ENCODE measurements around the gene PFN3.

The PFN3 gene, protein sequence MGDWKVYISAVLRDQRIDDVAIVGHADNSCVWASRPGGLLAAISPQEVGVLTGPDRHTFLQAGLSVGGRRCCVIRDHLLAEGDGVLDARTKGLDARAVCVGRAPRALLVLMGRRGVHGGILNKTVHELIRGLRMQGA

DNA sequence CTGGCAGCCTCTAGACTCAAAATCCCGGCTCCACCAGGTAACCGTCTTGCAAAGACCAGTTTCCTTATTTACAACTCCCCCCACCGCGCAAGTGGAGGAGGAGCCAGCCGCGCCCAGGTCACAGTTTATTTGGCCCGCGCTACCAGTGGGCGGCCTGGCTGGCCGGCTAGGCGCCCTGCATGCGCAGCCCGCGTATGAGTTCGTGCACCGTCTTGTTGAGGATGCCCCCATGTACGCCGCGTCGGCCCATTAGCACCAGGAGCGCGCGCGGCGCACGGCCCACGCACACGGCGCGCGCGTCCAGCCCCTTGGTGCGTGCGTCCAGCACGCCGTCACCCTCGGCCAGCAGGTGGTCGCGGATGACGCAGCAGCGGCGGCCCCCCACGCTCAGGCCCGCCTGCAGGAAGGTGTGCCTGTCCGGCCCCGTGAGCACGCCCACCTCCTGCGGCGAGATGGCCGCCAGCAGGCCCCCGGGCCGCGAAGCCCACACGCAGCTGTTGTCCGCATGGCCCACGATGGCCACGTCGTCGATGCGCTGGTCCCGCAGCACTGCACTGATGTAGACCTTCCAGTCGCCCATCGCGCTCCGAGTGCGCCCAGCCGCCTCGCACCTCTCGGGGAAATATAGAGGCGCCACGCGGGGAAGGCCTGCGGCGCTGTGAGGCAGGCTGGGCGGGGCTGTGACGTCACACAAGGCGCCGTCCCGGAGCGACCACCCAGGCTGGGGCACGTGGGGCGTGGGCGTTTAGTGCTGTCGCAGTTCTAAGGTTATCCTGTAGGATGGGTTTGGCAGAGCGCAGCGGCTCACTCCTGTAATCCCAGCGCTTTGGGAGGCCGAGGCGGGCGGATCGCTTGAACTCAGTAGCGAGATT, at the start of gene PFN3:
Gene PFN3, minus strand, starts transcription at position 665 of the 872 bp plus-strand sequence. Its CDS starts 85 bp downstream, at position 580.
- DNase-seq (ENCODE audit: low read depth in 2 of 2, low spot score in 1 of 2) = no peak

DNA sequence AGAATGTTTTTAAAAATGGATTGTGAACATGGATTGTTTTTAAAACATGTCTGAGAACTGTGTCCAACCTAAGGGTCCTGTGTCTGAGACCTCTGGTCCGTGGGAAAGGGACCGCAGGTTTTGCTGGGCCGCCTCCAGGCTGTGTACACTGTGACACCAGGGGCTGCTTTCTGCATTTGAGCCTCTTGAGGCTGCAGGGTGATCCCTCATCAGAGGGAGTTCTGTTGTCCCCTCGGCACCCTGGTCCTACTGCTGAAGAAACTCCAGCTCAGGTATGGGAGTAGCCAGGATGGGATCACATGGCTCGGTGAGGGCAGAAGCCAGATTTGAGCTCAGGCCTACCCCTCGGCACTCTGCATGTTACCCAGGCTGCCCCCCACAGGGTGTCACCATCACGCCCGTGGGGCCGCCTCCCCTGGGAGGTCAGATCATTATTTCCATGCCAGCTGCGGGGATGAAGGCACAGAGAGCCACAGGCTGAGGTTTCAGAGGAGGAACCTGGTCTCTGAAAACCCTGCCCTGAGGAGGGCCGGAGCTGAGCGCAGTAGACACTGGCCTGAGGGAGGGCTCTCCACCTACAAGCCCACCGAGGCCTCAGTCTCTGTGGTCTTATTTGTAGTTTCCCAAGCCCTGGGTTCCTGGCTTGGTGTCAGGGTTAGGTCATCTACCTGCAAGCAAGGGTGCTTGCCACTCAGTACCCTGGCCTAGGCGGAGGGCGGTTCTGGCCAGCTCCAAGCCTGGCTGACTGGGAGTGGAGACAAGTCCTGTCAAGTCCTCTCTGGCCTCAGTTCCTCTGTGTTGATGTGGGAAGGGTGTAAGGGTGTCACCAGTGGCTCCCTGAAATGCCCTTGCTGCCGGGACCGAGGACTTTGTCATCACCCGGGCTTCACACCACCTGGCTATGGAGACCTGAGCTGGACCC, 48.9 kb upstream of the PFN3 start:
- DNase-seq (ENCODE audit: low read depth in 2 of 2, low spot score in 1 of 2) = no peak

DNA sequence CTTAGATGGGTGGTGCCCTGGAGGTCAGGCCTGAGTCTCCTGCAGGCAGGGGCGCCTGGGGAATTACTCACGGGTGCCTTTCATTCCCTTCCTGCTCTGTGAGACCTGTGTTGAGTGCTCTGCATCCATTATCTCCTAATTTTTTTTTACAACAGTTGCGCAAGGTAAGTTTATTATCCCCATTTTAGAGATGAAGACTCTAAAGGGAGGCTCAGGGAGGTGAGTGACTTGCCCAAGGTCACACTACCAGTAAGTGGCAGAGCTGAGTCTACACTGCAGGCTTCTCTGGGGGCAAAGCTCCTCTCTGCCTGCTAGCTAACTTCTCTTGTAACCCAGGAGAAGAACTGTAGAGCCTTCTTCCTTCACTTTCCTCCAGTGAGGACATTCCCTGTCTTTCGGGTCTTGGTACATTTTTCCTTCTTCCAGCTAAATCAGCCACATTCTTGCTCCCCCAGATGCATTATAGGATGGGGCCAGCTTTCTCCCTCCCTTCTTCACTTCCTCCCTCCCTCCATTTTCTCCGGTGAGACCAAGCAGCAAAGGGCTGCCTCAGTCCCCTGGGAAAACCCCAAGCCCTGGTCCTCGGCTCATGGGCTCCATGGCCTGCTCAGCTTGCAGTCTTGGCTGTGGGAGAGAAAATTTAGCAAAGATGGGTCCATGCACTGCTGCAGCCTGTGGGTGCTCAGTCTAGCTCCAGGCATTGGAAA, 47.9 kb upstream of the PFN3 start:
- DNase-seq (ENCODE audit: low read depth in 2 of 2, low spot score in 1 of 2) = no peak

DNA sequence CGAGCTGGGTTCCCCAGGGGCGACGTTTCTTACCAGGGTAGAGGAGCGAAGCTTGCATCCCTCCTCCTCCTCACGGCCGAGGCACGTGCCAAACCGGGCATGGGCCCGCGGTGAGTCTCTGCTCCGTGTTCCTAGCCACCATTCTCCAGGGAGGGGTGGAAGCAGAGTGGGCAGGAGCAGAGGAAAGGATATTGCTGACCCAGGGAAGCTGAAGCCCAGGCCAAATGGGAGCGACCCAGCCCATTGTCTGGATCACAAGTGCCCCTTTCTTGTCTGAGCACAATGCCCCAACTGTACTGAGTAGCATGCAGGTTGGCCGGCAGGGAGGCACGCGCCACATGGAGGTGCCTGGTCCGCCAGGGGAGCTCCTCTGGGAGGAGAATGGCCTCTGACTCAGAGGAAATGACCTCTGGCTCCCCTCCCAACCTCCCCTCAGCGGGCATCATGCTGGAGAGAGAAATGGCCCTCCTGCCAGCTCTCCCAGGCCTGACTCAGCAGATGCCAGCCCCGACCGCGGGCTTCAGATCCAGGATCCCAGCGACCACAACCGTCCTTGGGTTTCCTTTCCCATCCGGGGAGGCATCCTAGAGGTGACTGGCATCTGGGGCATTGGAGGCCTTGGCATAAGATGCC, 47.3 kb upstream of the PFN3 start:
- DNase-seq (ENCODE audit: low read depth in 2 of 2, low spot score in 1 of 2) = no peak

DNA sequence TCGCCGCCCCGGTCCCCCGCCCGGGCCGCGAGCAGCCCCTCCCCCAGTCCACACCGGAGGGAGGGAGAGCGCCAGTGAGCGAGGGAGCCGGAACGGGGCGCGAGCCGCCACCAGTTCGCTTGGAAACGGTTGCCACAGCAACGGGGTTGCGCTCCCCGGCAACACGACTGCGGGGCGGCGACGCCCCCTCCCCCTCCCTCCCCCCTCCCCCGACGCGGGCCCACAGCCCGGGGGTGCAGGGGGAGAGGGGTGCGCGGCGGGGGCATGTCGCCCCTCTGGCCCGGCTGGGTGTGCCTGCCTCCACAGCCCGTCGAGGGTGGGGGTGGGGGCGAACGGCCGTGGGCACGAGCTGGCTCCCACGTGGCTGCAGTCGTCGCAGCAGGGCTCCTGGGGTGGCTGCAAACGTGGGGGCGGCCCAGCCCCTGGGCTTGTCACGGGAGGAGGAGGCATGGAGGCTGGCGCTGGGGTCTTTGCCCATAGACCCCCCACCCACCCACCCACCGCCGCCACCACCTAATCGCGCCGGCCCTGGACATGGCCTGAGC, 46.7 kb upstream of the PFN3 start:
- peak in 1 of 2 donors; percentile 45 for DNase-seq (ENCODE audit: low read depth in 2 of 2, low spot score in 1 of 2)

DNA sequence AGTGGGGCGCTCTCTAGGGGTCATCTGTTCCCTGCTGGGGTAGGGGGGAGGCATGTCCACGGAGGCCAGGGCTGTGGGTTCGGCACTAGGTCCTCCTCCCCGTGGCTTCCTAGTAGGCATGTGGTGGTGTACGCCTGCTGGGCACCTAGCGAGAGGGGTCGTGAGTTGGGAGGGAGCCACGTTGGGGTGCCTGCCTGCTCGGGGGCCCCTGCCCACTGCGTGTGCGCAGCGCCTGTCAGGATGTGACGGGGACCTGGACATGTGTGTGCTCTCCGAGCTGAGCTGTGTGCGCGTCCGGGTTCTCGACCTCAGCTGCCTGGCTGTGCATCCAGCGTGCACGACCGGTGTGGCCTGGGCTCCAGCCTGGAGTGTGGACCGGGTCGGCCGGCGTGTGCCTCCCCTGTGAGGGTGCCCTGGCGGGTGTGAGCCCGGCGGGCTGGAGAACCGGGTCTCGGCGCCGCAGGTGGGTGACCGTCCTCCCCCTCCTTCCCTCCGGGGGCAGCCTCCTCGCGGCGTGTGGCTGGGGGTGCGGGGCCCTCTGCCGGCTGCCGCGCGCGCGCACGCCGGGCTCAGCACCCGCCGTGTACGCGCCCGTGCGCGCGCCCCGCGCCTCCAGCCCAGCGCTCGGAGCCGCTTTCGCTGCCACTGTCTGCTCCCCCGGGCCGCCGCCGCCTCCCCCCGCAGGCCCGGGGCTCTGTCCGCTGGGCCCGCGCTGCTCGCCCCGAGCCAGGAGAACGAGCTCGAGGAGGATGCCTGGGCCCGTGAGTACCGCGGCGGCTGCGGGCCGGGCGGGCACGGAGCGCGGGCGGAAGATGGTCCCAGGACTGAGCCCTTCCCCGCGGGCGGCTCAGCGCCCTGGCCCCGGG, 46.0 kb upstream of the PFN3 start, which contains the start of gene PRR7:
Gene PRR7, plus strand, starts transcription at position 615 of the 866 bp plus-strand sequence. CDS start 8,254 bp downstream, outside the sequence.
- DNase-seq (ENCODE audit: low read depth in 2 of 2, low spot score in 1 of 2) = peak in 1 of 2 donors; percentile 53

DNA sequence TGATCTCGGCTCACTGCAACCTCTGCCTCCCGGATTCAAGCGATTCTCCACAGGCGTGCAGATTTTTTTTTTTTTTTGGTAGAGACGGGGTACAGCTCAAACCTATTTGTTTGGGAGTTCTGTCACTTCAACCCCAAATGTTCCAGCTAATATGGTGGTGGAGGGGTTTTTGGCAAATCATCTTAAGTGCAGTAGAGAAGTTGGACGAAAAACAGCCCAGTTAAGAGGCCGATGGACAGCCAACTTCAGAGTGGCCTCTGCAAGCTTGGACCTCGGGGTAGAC, 45.4 kb upstream of the PFN3 start:
- no peak for DNase-seq (ENCODE audit: low read depth in 2 of 2, low spot score in 1 of 2)

DNA sequence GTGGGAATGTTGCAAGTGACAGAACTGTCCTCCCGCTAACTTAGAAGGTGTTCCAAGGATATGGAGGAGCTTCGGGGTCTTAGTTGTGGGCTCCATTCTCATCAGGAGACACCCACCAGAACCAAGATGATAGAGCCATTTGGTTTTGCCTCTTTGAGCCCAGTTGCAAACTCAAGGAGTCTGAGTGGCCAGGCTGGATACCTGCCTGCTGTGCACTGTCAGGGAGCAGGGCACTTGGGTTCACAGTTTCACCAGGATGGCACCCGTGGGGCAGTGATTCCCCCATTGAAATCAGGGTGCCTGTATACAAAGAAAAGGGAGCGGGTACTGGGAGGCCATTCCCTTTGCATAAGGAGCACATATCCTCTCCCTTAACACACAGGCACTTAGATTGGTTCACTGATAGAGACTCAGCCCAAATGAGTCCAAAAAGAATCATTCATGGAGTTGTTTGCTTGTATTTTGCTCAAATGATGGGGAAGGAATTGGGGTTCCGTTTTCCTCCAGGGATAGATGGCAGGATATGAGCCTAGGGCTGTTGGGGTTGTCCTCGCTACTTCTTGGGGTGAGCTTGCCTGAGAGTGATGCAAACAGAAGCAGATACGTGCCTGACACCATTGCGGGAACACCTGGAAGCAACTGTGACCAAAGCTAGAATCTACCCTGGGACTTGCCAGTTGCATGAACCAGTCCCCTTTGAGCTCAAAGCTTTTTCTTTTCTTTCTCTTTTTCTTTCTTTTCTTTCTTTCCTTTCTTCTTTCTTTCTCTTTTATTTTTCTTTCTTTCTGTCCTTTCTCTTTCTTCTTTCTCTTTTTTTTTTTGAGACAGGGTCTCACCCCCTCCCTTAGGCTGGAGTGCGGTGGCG, 44.8 kb upstream of the PFN3 start:
- no peak for DNase-seq (ENCODE audit: low read depth in 2 of 2, low spot score in 1 of 2)

DNA sequence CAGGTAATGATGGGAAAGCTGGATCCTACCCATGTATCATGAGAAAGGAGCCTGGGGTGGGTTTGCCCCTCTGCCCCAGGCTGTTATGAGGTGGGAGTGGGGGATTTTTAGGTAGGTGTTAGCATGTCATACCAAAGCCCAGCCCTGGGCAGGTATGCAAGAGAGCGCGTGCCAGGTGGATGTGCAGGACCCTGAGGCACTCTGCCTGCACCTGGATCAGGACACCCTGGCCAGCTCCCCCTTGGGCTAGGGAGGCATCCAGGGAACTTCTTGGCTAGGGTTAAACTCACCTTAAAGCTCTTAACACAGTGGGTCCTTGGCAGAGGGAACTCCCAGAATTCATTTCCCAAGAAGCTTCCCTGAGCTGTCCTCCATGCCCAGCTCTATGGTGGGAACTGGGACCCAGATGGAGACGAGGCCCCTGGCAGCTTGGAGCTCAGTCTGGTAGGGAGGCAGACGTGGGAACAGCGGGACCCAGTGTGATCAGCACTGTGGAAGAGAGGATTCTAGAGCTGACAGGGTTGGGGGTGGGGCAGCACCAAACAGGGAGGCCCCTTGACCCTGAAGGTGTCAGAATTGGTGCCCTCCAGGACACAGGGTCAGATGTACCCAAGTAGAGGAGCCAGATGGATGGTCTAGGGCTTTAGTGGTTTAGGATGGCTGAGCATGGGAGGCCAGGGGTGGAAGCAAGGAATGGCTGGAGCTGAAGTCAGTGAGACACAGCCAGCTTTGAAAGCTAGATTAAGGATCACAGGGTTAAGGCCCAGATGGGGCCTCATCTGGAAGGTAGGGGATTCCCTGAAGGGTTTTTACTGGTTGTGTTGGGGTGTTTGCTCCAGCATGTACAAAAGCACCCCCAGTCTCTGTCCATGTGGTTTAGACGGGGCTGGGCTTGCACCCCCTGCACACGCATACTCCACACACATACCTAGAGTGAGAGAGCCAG, 43.9 kb upstream of the PFN3 start:
- no peak for DNase-seq (ENCODE audit: low read depth in 2 of 2, low spot score in 1 of 2)

DNA sequence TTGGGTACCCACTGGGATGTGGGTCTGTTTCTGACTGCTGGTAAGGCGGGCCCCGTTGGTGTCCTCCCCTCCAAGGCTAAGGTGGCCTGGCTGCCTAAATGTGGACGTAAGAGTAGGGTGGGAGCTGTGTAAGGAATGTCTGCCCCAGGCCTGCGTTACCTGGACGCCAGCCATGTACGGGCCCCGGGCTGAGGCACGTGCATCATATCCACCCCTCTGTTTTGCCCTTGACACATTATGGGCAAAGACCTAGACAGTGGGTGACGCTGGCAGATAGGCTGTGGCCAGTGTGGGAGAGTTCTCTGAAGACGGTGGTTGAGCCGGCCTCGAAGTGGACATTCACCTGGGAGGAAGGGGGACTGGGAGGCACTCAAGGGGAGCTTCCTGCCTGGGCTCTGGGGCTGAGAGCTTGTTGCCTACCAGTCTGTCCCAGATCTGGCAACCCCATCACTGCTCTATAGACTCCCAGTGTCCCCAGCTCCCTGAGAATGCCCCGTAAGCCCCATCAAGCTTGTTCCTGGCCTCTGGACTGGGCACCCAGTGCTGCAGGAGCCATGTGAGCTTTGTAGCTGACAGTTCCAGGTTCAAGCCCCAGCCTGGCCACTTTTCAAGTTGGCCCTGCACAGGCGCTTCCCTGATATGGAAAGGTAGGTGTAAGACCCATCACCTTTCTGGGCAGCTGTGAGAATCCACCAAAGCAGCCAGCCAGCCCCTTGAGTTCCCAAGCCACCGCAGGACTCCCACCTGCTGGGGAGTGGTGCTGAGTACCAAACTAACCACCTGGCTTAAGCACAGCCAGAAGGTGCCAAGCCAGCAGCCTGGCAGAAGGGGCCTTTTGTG, 42.9 kb upstream of the PFN3 start:
- no peak for DNase-seq (ENCODE audit: low read depth in 2 of 2, low spot score in 1 of 2)

DNA sequence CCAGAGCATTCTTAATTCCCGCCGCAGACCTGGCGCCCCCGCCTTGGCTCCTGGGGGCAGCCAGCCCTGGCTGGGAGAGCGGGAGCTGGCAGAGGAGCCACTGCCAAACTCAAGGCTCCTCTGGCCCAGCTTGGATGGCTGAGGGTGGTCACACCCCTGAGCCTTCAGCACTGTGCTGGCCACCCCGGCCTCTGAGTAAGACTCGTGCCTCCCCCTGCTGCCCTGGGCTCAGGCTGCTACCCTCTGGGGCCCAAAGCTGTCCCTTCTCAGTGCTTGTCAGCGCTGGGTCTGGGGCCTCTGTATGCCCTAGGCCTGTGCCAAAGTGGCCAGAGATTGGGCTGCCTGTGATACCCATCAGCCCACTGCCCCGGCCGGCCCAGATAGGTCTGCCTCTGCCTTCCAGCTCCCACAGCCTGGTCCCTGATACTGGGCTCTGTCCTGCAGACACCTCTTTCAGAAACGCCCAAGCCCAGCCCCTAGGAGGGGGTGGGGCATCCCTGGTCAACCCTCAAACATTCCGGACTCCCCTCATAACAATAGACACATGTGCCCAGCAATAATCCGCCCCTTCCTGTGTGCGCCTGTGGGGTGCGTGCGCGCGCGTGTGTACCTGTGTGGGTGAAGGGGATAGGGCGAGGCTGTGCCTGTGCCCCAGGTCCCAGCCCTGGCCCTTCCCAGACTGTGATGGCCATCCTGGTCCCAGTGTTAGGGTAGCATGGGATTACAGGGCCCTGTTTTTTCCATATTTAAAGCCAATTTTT, 41.8 kb upstream of the PFN3 start:
- DNase-seq (ENCODE audit: low read depth in 2 of 2, low spot score in 1 of 2) = no peak

DNA sequence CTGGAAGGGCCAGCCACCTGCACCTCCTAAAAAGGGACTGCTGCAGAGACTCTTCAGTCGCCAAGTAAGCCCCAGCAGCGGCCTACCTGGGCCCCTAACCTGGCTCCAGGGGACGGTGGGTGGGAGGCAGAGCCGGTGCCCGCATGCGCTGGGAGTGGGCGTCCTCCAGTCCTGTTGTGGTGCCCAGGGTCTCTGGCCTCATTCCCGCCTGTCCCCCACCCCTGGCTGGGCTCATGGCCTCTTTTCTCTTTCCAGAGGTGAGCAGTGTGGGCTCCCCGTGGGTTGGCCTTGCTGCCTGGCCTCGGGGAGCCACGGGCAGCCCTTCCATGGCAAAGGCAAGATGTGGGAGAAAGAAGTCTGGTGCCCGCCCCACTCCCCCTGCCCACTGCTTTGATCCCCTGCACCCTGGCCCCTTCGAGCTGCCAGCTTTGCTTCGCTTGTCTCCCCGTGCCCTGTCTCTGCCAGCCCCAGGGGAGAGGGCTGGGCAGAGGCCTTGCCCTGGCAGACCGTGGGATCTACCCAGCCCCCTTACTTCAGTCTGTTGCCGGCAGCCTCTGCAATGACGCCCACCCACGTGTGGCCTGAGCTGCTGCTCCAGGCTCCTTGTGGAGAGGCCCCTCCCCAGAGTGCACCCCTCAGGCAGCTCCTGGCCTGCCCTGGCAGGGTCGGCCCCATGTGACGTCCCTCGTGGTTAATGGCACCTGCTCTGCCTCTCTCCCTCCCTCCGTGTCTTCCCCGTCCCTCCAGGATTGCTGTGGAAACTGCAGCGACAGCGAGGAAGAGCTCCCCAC, 40.7 kb upstream of the PFN3 start:
- no peak for DNase-seq (ENCODE audit: low read depth in 2 of 2, low spot score in 1 of 2)

DNA sequence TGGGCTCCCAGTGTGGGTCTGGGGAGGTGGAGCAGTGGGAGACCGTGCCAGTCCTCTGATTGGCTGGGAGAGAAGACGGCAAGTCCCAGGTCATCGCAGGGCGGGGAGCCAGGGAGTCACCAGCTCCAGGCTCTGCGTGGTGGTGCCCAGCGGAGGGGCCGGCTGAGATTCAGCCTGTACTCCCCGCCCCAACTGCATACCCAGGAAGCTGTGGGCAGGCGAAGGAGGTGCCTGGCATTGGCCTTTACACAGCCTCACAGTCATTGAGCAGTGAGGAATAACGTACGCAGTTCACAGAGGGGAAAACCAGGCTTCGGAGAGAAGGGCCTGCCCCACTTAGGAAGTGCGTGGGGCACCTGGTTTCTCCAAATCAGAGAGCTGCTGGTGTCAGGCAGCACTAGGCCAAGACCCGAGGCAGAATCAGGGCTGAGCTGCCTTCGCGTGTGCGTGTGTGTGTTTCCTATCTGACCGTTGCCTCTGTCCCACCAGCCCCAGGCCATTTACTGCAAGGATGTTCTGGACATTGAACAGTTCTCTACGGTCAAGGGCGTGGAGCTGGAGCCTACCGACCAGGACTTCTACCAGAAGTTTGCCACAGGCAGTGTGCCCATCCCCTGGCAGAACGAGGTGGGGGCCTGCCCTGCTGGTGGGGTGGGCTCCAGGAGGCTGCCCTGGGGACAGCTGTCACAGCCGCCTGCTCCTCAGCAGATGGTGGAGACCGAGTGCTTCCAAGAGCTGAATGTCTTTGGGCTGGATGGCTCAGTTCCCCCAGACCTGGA, 39.9 kb upstream of the PFN3 start:
- no peak for DNase-seq (ENCODE audit: low read depth in 2 of 2, low spot score in 1 of 2)

DNA sequence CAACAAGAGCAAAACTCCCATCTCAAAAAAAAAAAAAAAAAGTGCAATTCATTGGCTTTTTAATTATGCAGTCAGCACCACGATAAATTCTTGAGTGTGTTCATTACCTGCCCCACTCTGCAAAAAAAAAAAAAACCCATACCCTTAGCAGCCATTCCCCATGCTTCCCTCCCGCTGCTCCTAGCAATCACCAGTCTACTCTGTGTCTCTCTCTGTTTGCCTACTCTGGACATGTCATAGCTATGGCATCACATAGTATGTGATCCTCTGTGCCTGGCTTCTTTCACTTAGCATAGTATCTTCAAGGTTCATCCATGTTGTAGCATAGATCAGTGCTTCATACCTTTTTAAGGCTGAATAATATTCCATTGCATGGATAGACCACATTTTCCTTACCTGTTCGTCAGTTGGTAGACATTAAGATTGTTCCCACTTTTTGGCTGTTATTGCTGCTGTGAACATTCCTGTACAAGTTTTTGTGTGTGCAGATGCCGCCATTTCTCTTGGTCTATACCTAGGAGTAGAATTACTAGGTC, 39.1 kb upstream of the PFN3 start:
- no peak for DNase-seq (ENCODE audit: low read depth in 2 of 2, low spot score in 1 of 2)
